Progenitor cell of endocrine pancreas (in vitro differentiated cells): ENCODE measurements around the gene ALDH1L1. TPM values are rescaled to one million over a fixed set of nuclear protein-coding genes. Genes with fewer than 3 reads are reported as not detected.

Source experiments
- DNase-seq: peaks from one replicate; pipeline ENCODE4 v3.0.0; 2021; ENCODE audit warnings: low spot score; ENCODE audit not compliant: unreplicated experiment
- H3K27ac Mint-ChIP-seq: 2 replicates; pipeline ENCODE4 v1.8.0; 2021; ENCODE audit warnings: mild to moderate bottlenecking, moderate library complexity, mixed read lengths
- H3K27me3 Mint-ChIP-seq: 2 replicates; pipeline ENCODE4 v1.8.0; 2021; ENCODE audit warnings: mixed read lengths
- H3K36me3 Mint-ChIP-seq: 2 replicates; pipeline ENCODE4 v1.8.0; 2022; ENCODE audit warnings: mixed read lengths; ENCODE audit not compliant: insufficient read depth
- H3K4me1 Mint-ChIP-seq: 2 replicates; pipeline ENCODE4 v1.8.0; 2021; ENCODE audit warnings: low read depth, mixed read lengths
- H3K4me3 Mint-ChIP-seq: 2 replicates; pipeline ENCODE4 v1.8.0; 2021; ENCODE audit warnings: low read depth, mild to moderate bottlenecking, moderate library complexity, mixed read lengths
- H3K9me3 Mint-ChIP-seq: 2 replicates; pipeline ENCODE4 v1.8.0; 2021; ENCODE audit warnings: low read depth, mixed read lengths
- CTCF ChIP-seq: fragments of 200-600 bp; sonication (generic); IDR thresholded peaks from one replicate; pipeline ENCODE4 v1.5.0; 2021; ENCODE audit warnings: antibody characterized with exemption, mild to moderate bottlenecking; ENCODE audit not compliant: unreplicated experiment
- total RNA-seq: library from RNA; stranded (reverse); gene quantifications from 2 replicates; pipeline ENCODE4 v1.2.1, GENCODE V29; 2021

The ALDH1L1 gene
- total RNA-seq, 1 donor from 2014 or later: 3.1 TPM

- no peak overlapping the region for H3K27ac Mint-ChIP-seq
- peaks cover 6% of the 10 kb centered on the region for H3K9me3 Mint-ChIP-seq
- H3K4me3 Mint-ChIP-seq: no peak overlapping the region
- H3K4me1 Mint-ChIP-seq: peaks cover 3% of the 10 kb centered on the region
- H3K36me3 Mint-ChIP-seq: no peaks in the 10 kb centered on the region
- no peak for DNase-seq
- TF ChIP-seq CTCF: no peak
- H3K27me3 Mint-ChIP-seq: peaks cover 22% of the 10 kb centered on the region
Measured at GRCh38 chr3:126208606-126209256, 28.3 kb upstream of the ALDH1L1 start.

GRCh38 chr3:126208182-126208581, 27.8 kb upstream of the ALDH1L1 start:
- Mint-ChIP-seq H3K4me3 (no peak overlapping the region), H3K27ac (no peak overlapping the region), H3K36me3 (no peaks in the 10 kb centered on the region), H3K27me3 (peaks cover 19% of the 10 kb centered on the region), H3K9me3 (peaks cover 6% of the 10 kb centered on the region), H3K4me1 (peaks cover 1% of the 10 kb centered on the region)
- DNase-seq: no peak
- TF ChIP-seq CTCF: no peak

- Mint-ChIP-seq H3K4me3 (no peak overlapping the region), H3K9me3 (peaks cover 6% of the 10 kb centered on the region), H3K4me1 (no peaks in the 10 kb centered on the region), H3K27me3 (peaks cover 19% of the 10 kb centered on the region), H3K27ac (no peak overlapping the region), H3K36me3 (no peaks in the 10 kb centered on the region)
- DNase-seq: no peak
- TF ChIP-seq CTCF: no peak
Measured at GRCh38 chr3:126207166-126207565, 26.8 kb upstream of the ALDH1L1 start.

- H3K27me3 Mint-ChIP-seq: peaks cover 12% of the 10 kb centered on the region
- no peak for TF ChIP-seq CTCF
- H3K36me3 Mint-ChIP-seq: no peaks in the 10 kb centered on the region
- peaks cover 6% of the 10 kb centered on the region for H3K9me3 Mint-ChIP-seq
- H3K4me1 Mint-ChIP-seq: no peaks in the 10 kb centered on the region
- H3K4me3 Mint-ChIP-seq: no peak overlapping the region
- no peak overlapping the region for H3K27ac Mint-ChIP-seq
- DNase-seq: no peak
Measured at GRCh38 chr3:126205717-126206655, 25.6 kb upstream of the ALDH1L1 start.

GRCh38 chr3:126202680-126203079, 22.3 kb upstream of the ALDH1L1 start:
- Mint-ChIP-seq H3K27ac (no peak overlapping the region), H3K36me3 (no peaks in the 10 kb centered on the region), H3K4me3 (no peak overlapping the region), H3K4me1 (no peaks in the 10 kb centered on the region), H3K9me3 (peaks cover 6% of the 10 kb centered on the region), H3K27me3 (peaks cover 10% of the 10 kb centered on the region)
- no peak for TF ChIP-seq CTCF
- DNase-seq: no peak
